Glutamatergic neuron (in vitro differentiated cells): ENCODE measurements around the gene USP49. TPM values are rescaled to one million over a fixed set of nuclear protein-coding genes. Genes with fewer than 3 reads are reported as not detected.

Experiments
- DNase-seq: peaks from one replicate; pipeline ENCODE4 v3.0.0; 2022
- H3K27ac Mint-ChIP-seq: one replicate; pipeline ENCODE4 v1.8.0; 2020; ENCODE audit warnings: mild to moderate bottlenecking, mixed read lengths, inconsistent platforms; ENCODE audit not compliant: unreplicated experiment
- H3K27me3 Mint-ChIP-seq: one replicate; pipeline ENCODE4 v1.8.0; 2020; ENCODE audit warnings: mild to moderate bottlenecking, moderate library complexity, mixed read lengths, inconsistent platforms; ENCODE audit not compliant: unreplicated experiment
- H3K36me3 Mint-ChIP-seq: one replicate; pipeline ENCODE4 v1.8.0; 2020; ENCODE audit warnings: mild to moderate bottlenecking, mixed read lengths, inconsistent platforms; ENCODE audit not compliant: unreplicated experiment
- H3K4me1 Mint-ChIP-seq: one replicate; pipeline ENCODE4 v1.8.0; 2020; ENCODE audit warnings: mild to moderate bottlenecking, low read depth, mixed read lengths, inconsistent platforms; ENCODE audit not compliant: unreplicated experiment
- H3K4me3 Mint-ChIP-seq: one replicate; pipeline ENCODE4 v1.8.0; 2020; ENCODE audit warnings: mild to moderate bottlenecking, mixed read lengths, inconsistent platforms; ENCODE audit not compliant: unreplicated experiment
- H3K9me3 Mint-ChIP-seq: one replicate; pipeline ENCODE4 v1.8.0; 2020; ENCODE audit warnings: mild to moderate bottlenecking, moderate library complexity, mixed read lengths, inconsistent platforms; ENCODE audit not compliant: unreplicated experiment
- total RNA-seq: library from RNA; stranded (reverse); fragmentation: NEBNext Ultra II Directional; extraction: Animal tissue kit (Norgen Biotek cat#: 25700); gene quantifications from one replicate; pipeline ENCODE4 v1.2.1, GENCODE V29; 2021; ENCODE audit not compliant: unreplicated experiment
- TF ChIP-seq, protein P1 (sequence below): fragments of 200-600 bp; sonication (generic); IDR thresholded peaks from one replicate; pipeline ENCODE4 v1.5.0; 2021; ENCODE audit not compliant: partially characterized antibody, unreplicated experiment

The USP49 gene
- total RNA-seq, 1 donor from 2014 or later = 14.7 TPM

DNA sequence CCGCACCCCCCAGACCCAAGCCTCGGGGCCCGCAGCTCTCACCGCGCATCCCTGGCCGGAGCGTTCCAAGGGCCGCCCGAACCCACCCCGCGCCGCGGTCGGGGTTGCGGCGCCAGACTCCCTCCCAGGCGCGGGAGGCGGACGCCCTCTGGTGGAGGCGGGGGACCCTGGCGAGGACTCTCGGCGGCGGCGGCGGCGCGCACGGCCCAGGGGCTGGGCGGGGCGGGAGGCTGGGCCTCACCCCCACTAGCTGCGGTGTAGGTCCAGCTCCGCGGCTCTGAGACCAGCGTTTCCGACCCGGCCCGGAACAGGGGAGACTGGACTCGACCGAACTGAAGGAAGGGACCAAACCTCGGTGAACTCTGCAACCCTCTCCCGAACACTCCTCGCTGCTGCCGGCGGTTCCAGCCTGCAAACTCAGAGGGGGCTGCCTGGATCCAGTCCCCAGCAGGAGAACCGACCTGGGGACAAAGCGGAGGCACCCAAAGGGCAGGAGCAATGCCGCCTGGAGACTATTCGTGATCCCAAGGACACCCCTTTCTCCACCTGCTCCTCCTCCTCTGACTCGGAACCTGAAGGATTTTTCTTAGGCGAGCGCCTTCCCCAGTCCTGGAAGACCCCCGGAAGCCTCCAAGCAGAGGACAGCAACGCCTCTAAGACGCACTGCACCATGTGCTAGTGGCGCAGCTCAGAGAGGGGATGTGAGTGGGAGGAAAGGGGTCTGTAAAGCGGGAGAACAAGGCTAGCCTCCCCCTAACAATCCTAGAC lies 108.5 kb downstream of the USP49 start:
- Mint-ChIP-seq H3K4me1 (no peaks in the 10 kb centered on the region), H3K4me3 (peak overlapping the region; percentile 91), H3K36me3 (no peaks in the 10 kb centered on the region), H3K27ac (peak overlapping the region; percentile 86), H3K9me3 (peaks cover 5% of the 10 kb centered on the region), H3K27me3 (peaks cover 9% of the 10 kb centered on the region)
- DNase-seq = peak; percentile 95
- TF ChIP-seq, protein P1, sequence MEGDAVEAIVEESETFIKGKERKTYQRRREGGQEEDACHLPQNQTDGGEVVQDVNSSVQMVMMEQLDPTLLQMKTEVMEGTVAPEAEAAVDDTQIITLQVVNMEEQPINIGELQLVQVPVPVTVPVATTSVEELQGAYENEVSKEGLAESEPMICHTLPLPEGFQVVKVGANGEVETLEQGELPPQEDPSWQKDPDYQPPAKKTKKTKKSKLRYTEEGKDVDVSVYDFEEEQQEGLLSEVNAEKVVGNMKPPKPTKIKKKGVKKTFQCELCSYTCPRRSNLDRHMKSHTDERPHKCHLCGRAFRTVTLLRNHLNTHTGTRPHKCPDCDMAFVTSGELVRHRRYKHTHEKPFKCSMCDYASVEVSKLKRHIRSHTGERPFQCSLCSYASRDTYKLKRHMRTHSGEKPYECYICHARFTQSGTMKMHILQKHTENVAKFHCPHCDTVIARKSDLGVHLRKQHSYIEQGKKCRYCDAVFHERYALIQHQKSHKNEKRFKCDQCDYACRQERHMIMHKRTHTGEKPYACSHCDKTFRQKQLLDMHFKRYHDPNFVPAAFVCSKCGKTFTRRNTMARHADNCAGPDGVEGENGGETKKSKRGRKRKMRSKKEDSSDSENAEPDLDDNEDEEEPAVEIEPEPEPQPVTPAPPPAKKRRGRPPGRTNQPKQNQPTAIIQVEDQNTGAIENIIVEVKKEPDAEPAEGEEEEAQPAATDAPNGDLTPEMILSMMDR = peak; percentile 74

DNA sequence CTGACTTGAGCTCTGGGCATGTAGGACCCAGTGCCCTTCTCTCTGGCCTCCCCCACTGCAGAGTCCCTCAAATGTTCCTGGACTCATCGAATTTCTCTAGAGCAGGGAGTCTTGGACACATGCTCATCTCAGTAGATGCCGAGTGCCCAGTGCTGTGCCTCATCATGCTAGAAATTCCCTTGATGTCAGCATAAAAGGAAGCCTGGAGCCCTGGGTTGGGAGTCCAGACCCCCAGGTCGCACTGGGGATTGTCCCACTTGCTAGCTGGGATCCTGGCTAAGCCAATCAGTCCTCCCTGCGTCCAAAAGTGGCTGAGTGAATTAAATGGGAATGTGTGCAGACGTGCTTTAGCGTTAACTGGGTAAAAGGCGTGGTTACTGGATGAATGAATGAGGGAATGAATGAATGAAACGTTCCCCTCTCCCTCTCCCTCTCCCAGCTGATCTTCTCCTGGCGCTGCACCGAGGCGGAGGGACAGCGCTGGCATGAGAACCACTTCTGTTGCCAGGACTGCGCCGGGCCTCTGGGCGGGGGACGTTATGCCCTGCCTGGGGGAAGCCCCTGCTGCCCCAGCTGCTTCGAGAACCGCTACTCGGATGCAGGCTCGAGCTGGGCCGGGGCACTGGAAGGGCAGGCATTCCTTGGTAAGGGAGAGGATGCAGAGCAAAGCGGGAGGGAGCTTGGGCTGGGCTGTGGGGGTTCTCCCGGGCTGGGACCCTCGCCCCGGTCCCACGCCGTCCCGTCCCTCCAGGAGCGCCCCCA lies 109.3 kb downstream of the USP49 start:
- TF ChIP-seq, protein P1 = no peak
- no peaks in the 10 kb centered on the region for H3K36me3 Mint-ChIP-seq
- H3K4me1 Mint-ChIP-seq = peaks cover 2% of the 10 kb centered on the region
- no peak for DNase-seq
- no peak overlapping the region for H3K27ac Mint-ChIP-seq
- H3K4me3 Mint-ChIP-seq = peak overlapping the region; percentile 88
- H3K9me3 Mint-ChIP-seq = peaks cover 5% of the 10 kb centered on the region
- peaks cover 12% of the 10 kb centered on the region for H3K27me3 Mint-ChIP-seq

DNA sequence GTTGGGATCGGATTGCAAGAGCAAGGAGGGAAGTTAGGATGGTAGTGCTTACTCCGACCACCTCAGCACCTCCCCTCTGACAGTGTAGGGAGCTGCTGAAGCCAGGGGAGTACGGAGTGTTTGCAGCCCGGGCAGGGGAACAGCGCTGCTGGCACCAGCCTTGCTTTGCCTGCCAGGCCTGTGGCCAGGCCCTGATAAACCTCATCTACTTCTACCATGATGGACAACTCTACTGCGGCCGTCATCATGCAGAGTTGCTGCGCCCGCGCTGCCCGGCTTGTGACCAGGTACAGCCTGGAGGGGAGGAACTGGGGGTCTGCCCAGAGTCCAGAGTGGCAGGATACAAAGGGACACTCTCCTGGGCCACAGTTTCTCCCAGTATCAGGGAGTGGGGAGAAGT lies 109.9 kb downstream of the USP49 start:
- H3K27me3 Mint-ChIP-seq = peaks cover 12% of the 10 kb centered on the region
- H3K27ac Mint-ChIP-seq = no peak overlapping the region
- peaks cover 2% of the 10 kb centered on the region for H3K4me1 Mint-ChIP-seq
- peaks cover 5% of the 10 kb centered on the region for H3K9me3 Mint-ChIP-seq
- H3K4me3 Mint-ChIP-seq = no peak overlapping the region
- DNase-seq = no peak
- TF ChIP-seq, protein P1 = no peak
- no peaks in the 10 kb centered on the region for H3K36me3 Mint-ChIP-seq

DNA sequence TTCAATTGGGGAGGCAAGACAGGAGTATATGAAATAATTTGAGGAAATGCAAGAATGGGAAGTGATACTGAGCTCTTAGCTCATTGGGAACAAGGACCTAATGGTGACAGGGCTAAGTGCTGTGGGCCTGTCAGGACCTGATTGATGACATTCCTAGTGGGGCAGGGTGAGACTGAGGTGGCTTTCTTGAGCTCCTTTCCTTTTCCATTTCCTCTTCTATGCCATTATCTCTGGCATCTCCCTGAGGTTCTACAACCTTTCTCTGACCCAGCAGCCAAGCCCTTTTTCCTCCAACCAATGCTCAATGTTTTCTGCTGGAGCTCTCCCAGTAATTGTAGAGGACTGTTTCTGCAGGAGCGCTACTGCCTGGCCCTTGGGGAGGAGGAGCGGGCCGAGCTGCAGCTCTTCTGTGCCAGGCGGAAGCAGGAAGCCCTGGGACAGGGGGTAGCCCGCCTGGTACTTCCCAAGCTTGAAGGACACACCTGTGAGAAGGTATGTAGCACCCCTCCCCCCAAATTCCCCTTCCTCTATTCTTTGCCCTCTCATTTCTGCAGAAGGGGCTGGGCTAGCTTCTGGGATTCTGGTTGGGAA lies 110.5 kb downstream of the USP49 start:
- no peak for DNase-seq
- no peaks in the 10 kb centered on the region for H3K36me3 Mint-ChIP-seq
- peaks cover 5% of the 10 kb centered on the region for H3K9me3 Mint-ChIP-seq
- peaks cover 12% of the 10 kb centered on the region for H3K27me3 Mint-ChIP-seq
- peak overlapping the region; percentile 17 for H3K4me3 Mint-ChIP-seq
- peaks cover 2% of the 10 kb centered on the region for H3K4me1 Mint-ChIP-seq
- H3K27ac Mint-ChIP-seq = no peak overlapping the region
- TF ChIP-seq, protein P1 = no peak
